ENCODE results near the gene FKBP5.
"Not testable (repeated sequence)": the region's sequence is repeated elsewhere in the genome, so short reads cannot be mapped to it uniquely, and the experiment has no call there.

The FKBP5 gene

DNA sequence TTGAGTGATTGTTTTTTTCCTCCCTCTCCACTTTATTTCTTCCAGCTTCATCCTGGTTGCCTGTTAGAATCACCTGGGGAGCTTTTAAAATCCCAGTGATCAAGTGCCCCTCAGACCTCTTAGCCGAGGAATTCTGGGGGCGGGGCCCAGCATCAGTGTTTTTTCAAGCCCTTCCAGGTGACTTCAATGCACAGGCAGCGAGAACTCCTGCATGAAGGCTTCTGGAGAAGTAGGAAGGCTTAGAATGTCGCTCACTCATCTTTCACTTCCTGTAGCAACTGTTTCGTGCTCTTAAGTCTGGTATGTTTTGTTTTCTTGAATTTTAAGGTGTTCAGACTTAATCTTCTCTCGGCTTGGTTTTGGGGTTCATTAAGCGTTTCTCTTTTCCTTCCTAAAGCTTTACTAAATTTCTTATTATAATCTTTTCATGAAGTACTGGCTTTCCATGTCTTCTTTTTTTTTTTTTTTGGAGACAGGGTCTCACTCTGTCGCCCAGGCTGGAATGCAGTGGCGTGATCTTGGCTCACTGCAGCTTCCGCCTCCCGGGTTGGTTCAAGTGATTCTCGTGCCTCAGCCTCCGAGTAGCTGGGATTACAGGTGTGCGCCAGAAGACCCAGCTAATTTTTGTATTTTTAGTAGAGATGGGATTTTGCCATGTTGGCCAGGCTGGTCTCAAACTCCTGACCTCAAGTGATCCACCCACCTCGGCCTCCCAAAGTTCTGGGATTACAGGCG is 145.1 kb downstream of the FKBP5 start:
- DNase-seq (ENCODE audit: low spot score): no peak

DNA sequence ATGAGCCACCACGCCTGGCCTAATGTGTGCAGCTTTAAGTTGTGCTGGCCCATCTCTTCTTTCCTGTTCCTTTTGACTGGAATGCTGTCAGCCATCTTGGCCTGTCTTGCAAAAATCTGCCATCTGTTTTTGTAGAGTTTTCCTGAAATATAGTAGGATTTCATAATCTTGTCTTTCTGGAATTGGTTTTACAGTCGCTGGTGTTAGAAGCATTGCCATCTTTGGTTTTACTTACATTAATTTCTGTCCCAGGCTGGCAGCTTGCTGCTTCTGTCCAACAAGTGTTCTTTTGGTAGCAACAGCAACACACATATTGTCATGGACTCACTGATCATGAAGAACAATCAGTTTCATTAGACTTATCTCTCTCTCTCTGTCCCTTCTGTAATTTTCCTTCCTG is 146.9 kb downstream of the FKBP5 start:
- DNase-seq (ENCODE audit: low spot score): no peak

DNA sequence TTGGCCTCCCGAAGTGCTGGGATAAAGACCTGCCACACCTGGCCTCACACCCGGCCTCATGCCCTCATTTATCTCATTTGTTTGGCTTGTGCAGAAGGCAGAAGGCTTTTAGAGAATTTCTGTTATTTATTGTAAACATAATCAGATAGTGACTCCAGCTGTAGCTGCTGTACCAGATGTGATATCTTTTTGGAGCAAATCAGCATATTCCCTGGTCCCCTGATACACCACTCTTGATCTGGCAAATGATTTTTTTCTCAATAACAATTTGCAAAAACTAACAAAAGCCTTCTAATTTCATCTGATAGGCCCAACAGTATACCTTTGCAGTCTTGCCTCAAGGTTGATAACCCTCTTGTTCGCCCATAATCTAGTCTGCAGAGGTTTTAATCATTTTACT is 149.5 kb downstream of the FKBP5 start:
- DNase-seq (ENCODE audit: low spot score): no peak

DNA sequence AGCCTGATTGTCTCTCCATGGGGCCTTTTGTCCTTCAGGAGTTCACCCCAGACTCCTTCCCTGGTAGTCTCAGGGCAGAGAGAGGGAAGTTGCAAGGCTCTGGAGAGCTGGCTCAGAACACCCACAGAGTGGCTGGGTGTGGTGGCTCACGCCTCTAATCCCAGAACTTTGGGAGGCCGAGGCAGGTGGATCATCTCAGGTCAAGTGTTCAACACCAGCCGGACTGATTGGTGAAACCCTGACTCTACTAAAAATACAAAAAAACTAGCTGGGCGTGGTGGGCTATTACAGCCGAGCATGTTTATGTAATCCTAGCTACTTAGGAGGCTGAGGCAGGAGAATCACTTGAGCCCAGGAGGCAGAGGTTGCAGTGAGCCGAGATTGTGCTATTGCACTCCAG is 152.9 kb downstream of the FKBP5 start:
- DNase-seq (ENCODE audit: low spot score): not testable (repeated sequence)

DNA sequence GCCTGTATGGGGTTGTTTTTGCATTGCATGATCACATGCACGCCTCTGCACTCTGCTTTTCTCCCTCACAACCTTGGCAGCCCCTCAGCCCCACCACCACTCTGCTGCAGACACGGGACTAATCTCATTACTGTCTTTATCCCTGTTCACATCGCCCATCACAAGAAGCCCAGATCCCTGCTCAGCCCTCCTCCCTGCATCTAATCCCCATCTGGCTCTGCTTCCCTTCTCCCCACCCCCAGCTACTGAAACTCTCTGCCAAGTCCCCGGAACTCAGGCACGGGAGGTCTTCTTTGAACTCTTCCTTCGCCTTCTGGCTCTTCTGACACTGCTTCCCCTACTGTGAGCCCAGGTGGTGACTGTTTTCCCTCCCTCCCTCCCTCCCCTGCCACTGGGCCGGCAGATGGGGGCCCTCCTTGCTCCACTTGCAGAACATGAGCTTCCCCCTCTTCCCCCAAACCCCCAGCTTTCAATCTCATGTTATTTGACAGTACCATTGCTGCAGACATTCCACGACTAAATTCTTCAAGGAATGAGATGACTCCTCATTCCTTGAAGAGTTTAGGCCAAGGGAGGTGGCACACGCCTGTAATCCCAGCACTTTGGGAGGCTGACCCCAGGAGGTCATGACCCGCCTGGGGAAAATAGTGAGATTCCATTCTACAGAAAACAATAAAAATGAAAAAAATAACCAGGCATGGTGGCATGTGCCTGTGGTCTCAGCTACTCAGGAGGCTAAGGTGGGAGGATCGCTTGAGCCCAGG is 154.1 kb downstream of the FKBP5 start:
- DNase-seq (ENCODE audit: low spot score): no peak

DNA sequence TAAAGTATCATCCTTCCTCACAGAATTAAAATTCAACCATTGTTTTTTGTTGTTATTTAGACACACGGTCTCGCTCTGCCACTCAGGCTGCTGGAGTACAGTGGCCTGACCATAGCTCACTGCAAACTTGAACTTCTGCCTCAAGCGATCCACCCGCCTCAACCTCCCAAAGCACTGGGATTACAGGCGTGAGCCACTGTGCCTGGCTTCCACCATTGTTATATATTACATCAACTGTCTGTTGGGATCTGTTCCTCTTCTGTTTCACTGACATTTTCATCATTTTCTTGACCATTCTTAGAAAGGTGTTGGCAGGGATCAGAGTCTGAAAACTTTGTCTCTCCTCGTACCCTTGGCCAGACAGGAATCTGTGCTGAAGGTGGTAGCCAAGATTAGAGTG is 154.7 kb downstream of the FKBP5 start:
- DNase-seq (ENCODE audit: low spot score): no peak

DNA sequence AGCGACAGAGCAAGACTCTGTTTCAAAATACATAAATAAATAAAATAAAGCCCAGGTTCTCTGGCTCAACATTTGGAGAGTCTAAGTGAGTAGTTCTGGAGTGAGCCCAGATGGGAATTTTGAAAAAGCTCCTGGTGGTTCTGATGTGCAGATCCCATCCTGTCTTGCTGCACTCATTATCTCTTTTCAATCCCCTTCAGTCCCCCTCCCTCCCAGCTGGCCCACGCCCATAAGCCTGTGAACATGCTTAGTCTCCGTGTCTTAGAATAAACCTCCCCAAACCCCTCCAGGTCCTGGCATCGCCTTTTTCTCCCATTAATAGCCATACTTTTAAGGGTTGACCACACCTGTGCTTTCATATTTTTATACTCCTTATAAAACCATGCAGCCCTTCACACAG is 156.6 kb downstream of the FKBP5 start:
- DNase-seq (ENCODE audit: low spot score): no peak

DNA sequence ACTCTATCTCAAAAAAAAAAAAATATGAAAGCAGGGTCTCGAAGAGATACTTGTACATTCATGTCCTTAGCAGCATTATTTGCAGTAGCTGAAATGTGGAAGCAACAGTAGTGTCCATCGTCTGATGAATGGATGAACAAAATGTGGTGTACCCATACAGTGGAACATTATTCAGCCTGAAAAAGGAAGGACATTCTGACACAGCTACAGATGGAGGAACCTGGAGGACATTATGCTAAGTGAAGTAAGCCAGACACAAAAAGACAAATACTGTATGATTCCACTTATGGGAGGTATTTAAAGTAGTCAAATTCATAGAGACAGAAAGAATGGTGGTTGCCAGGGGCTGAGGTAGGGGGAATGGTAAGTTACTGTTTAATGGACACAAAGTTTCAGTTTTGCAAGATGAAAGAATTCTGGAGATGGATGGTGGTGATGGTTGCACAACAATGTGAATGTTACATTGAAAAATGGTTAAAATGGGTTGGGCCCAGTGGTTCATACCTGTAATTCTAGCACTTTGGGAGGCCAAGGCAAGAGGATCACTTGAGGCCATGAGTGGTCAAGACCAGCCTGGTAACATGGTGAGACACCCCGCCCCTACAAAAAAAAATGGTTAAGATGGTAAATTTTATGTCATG is 164.2 kb downstream of the FKBP5 start:
- no peak for DNase-seq (ENCODE audit: low spot score)
